Hematopoietic multipotent progenitor cell treated with erythropoietin and hydrocortisone succinate and interleukin-3 and kit ligand, for 6 days (in vitro differentiated cells): ENCODE results near the gene NFATC2IP.
"Not testable (repeated sequence)": the region's sequence is repeated elsewhere in the genome, so short reads cannot be mapped to it uniquely, and the experiment has no call there.

Experiments
- DNase-seq: peaks from one replicate; pipeline ENCODE4 v3.0.0-alpha.2; 2015

Gene NFATC2IP

GRCh38 chr16:28950648-28951409, at the start of gene NFATC2IP:
TSS of gene NFATC2IP (plus strand) at chr16:28950937. CDS start at chr16:28951012, 75 bp downstream.
- DNase-seq = peak; percentile 100

- DNase-seq = no peak
These were observed 48.9 kb upstream of the NFATC2IP start for GRCh38 chr16:28901862-28902261.

- no peak for DNase-seq
These were observed 47.8 kb upstream of the NFATC2IP start for GRCh38 chr16:28902909-28903308.

GRCh38 chr16:28903344-28904042, 47.2 kb upstream of the NFATC2IP start:
- DNase-seq = no peak

DNA sequence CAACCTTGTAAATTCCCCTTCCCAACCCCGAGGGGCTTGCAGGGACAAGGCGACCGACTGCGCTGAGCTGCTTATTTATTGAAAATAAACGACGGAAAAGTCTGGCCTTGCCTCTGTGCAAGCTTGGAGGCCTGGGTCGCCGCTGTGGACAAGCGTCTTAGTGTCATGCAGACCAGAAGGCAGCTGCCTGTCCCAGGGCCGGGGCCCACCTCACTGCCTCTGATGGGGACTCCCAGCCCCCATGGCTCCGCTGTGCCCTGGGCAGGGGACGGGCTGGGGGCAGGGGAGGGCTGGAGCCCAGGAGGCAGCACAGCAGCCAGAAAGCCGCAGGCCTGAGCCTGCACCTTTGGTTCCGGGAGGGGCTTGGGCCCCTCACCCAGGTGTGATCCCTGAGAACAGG, 46.4 kb upstream of the NFATC2IP start:
- DNase-seq = no peak

- no peak for DNase-seq
These were observed 45.9 kb upstream of the NFATC2IP start for GRCh38 chr16:28904828-28905227.

GRCh38 chr16:28905229-28905754, 45.4 kb upstream of the NFATC2IP start:
- DNase-seq = no peak

DNA sequence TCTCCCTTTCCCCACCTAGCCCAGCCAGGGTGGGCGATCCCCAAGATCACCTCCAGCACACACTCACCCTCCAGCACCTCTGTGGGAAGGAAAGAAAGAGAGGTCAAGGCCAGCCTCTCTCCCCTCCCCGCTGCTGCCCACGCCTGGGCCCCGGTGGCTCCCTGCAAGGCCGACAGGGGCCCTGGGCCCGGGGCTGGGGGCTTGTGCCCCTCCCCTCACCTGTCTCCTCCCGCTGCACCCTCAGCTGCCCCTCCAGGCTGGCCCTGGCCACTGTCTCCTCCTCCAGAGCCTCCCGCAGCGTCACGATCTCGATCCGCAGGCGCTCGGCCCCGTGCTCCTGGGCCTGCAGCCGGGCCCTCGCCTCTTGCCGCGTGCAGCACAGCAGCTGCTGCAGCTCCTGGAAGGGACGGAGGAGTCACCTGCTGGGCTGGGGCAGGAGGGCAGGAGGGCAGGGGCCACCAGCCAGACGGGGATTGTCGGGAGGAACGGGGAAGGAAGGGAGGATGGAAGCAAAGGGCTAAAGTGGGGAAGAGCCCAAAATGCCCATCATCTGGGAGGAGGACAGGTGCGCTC, 44.9 kb upstream of the NFATC2IP start:
- no peak for DNase-seq

DNA sequence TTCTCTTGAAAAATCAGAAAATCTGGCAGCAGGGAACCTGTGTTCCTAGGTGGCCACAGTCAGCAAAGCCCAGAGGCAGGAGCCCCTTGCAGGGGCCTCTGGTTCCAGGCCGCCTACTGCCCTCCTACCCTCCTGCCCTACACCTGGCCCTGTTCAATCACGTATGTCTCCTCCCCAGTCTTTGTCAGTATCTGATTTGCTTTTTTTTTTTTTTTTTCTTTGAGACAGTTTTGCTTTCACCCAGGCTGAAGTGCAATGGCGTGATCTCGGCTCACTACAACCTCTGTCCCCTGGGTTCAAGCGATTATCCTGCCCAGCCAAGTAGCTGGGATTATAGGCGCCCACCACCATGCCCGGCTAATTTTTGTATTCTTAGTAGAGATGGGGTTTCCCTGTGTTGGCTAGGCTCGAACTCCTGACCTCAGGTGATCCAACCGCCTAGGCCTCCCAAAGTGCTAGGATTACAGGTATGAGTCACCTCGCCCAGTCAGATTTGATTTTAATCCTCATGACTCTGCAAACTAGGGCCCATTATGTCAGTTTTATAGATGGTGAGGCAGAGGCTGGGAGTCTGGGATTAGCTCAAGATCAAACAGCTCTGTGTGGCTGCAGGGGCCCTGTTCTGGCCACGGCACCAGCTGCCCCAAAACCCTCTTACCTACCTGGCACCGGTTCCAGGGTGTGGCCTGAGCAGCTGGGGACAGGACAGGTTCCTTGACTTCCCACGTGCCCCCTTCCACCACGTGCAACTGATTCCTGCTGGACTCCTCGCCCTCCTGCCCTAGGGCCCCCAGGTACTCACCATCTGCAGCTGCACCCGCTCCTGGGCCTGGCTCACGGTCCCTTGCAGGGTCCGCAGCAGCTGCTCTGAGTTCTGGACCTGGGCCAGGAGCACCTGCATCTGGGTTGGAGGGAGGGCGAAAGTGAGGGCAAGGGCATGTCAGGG, 40.4 kb upstream of the NFATC2IP start:
- DNase-seq = no peak

GRCh38 chr16:28912558-28912957, 38.2 kb upstream of the NFATC2IP start:
- no peak for DNase-seq

DNA sequence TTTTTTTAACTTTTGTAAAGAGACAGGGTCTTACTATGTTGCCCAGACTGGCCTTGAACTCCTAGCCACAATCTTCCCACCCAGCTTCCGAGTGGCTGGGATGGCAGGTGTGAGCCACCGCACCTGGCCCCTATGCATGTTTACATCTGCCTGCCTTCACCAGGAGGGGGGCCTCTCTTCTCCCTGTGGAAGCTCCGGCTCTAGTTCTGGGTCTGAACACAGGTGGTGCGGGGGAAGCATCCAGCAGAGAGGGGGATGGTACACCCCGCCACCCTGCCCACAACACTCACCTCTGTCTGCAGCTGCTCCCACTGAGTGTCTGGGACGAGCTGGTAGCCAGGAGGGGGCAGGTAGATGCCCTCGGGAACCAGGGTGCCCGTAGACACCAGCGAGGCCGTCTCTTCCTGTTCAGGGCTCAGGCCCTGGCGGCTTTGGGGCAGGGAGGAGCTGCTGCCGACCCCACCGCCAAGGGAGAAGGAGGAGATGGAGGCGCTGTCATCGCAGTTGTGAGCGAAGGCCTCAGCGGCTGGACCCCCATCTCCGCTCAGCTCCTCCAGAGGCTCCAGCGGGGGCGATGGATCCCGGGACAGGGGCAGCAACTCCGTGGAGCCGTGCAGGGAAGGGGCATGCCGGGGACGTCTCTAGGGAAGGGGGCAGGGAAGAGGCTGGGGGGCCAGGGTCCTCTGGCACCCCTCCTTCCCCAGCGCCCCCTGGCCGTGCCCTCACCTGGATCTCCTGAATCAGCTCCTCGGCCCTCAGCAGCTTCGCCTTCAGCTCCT, 36.6 kb upstream of the NFATC2IP start:
- DNase-seq = no peak

- DNase-seq = no peak
These were observed 35.6 kb upstream of the NFATC2IP start for GRCh38 chr16:28915181-28915580.

- DNase-seq = no peak
These were observed 33.6 kb upstream of the NFATC2IP start for GRCh38 chr16:28917095-28917494.

GRCh38 chr16:28918698-28919097, 32.0 kb upstream of the NFATC2IP start:
- no peak for DNase-seq

GRCh38 chr16:28923231-28923587, 27.5 kb upstream of the NFATC2IP start:
- DNase-seq = no peak

DNA sequence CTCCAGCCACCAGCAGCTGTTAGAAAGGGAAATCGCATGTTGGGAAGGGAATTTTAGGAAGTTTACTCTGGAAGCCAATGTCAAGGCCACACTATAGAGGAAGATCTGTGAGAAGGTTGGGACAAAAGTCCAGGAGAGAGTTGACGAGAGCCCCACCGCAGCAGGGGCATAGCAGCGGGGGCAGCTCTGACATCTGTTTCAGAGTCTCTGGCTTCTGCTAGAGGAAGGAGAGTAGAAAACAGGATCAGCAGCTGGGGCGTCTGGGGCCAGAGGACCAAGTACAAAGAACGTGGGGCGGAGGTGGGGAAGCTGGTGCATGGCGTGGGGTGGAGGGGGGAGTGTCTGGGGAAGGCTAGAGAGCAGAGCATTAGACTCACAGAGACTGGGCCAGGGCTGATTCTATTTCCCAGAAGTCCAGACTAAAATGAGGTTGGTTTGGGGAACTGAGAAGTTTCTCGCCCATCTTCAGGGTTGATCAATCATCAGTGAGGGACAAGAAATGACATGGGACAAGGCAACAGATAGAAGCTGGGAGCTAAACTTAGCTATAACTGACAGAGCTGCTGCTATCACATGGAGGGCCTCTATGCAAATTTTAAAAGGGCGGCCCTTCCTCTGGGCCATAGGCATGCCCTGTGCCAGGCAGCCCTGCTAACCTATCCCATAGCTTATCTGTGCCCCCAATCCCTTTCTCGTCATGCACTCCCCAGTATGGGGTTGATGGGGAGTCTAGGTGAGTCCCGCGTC, 26.9 kb upstream of the NFATC2IP start:
- DNase-seq = peak; percentile 51

GRCh38 chr16:28924399-28924761, 26.4 kb upstream of the NFATC2IP start:
- no peak for DNase-seq

DNA sequence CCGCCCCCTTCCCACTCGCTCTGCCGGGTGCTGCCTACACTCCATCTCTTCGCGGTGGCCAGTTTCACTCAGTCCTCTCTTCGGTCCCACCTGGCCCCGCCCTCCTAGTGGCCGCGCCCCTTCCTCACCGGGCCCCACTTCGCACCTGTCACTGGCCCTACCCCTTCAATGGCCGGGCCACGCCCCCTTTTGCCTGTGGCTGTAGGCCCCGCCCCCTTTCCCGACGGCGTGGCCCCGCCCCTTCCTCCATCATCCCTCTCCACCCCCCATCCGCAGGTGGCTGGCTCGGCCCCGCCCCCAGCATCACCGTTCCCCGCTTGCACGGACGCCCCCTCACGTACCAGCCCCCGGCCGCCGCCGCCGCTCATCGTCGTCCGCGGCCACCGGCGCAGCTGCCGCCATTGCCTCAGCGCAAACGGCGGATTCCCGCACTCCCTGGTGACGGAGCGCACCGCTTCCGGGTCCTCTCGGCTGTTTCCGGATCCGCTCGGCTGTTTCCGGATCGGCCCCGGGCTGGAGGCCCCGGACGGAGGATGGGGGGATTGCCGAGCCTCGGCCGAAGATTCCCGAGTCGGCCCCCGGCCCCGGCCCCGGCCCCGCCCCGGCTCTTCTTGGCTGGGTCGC, 25.9 kb upstream of the NFATC2IP start, which contains the start of gene RABEP2:
RABEP2 (minus strand) TSS at position 477 of the 624 bp plus-strand sequence; CDS start at position 402, 75 bp downstream.
- peak; percentile 95 for DNase-seq

GRCh38 chr16:28925386-28926228, 25.1 kb upstream of the NFATC2IP start:
- DNase-seq = peak; percentile 93

DNA sequence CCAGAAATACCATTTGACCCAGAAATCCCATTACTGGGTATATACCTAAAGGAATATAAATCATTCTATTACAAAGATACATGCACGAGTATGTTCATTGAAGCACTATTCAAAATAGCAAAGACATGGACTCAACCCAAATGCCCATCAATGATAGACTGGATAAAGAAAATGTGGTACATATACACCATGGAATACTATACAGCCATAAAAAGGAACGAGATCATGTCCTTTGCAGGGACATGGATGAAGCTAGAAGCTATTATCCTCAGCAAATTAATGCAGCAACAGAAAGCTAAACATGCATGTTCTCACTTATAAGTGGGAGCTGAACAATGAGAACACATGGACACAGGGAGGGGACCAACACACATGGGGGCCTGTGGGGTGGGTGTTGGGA, 24.5 kb upstream of the NFATC2IP start:
- not testable (repeated sequence) for DNase-seq
